ENCODE results near the gene EPN1. TPM values are rescaled to one million over a fixed set of nuclear protein-coding genes. Genes with fewer than 3 reads are reported as not detected.
A peak's percentile ranks its signal among the peaks of the same experiment; 100 is the strongest.

EPN1 gene
- total and polyA plus RNA-seq, 2 of the 13 experiments (the other 11 are each of a cell fraction or from before 2014, with no cell fraction given), result 28.9 to 31.7 TPM

- TF ChIP-seq THAP11 (CRISPR knock-in tag; IDR thresholded peaks at IDR 0.05) (peak; percentile 79), TFDP2 (CRISPR knock-in tag; IDR thresholded peaks at IDR 0.05) (peak; percentile 66), USF2 (IDR thresholded peaks at IDR 0.05; ENCODE audit: low read depth, low read length) (0 out of 2 replicates have a peak, but pooled peaks have one; percentile 26), USF2 (CRISPR knock-in tag; IDR thresholded peaks at IDR 0.05; ENCODE audit: borderline replicate concordance) (0 out of 2 replicates have a peak, but pooled peaks have one; percentile 21), NR0B2 (CRISPR knock-in tag; IDR thresholded peaks at IDR 0.05) (peak; percentile 73; the same call in 1 of the 2 replicates), RCOR2 (CRISPR knock-in tag; IDR thresholded peaks at IDR 0.05) (no peak), ZXDC (CRISPR knock-in tag; IDR thresholded peaks at IDR 0.05) (peak; percentile 75; the same call in 1 of the 2 replicates), HNRNPK (IDR thresholded peaks at IDR 0.05; ENCODE audit: low read depth, low read length, poor library complexity, severe bottlenecking) (peak; percentile 94), ERF (CRISPR knock-in tag; IDR thresholded peaks at IDR 0.05) (peak; percentile 58; the same call in 1 of the 2 replicates), RFX3 (CRISPR knock-in tag; IDR thresholded peaks at IDR 0.05) (no peak), ZNF138 (CRISPR knock-in tag; IDR thresholded peaks at IDR 0.05; ENCODE audit: low read depth) (peak; percentile 33; the same call in 1 of the 2 replicates), JUNB (CRISPR knock-in tag; IDR thresholded peaks at IDR 0.05; ENCODE audit: borderline replicate concordance) (0 out of 2 replicates have a peak, but pooled peaks have one; percentile 25), ZNF34 (CRISPR knock-in tag; IDR thresholded peaks at IDR 0.05; ENCODE audit: borderline replicate concordance) (no peak), FOXP4 (CRISPR knock-in tag; IDR thresholded peaks at IDR 0.05) (no peak; the same call in 1 of the 2 replicates), ZNF468 (CRISPR knock-in tag; IDR thresholded peaks at IDR 0.05) (peak; percentile 79; the same call in 1 of the 2 replicates), ZNF121 (CRISPR knock-in tag; IDR thresholded peaks at IDR 0.05) (no peak), ZNF780A (CRISPR knock-in tag; IDR thresholded peaks at IDR 0.05) (peak; percentile 34; the same call in 1 of the 2 replicates), MLX (CRISPR knock-in tag; IDR thresholded peaks at IDR 0.05) (no peak), CC2D1A (CRISPR knock-in tag; IDR thresholded peaks at IDR 0.05) (no peak)
These were observed 20.0 kb upstream of the EPN1 start, which contains the start of gene U2AF2 (continued) for GRCh38 chr19:55654868-55655647.
